ENCODE measurements around the gene FGA.
A peak's percentile ranks its signal among the peaks of the same experiment; 100 is the strongest.

DNA sequence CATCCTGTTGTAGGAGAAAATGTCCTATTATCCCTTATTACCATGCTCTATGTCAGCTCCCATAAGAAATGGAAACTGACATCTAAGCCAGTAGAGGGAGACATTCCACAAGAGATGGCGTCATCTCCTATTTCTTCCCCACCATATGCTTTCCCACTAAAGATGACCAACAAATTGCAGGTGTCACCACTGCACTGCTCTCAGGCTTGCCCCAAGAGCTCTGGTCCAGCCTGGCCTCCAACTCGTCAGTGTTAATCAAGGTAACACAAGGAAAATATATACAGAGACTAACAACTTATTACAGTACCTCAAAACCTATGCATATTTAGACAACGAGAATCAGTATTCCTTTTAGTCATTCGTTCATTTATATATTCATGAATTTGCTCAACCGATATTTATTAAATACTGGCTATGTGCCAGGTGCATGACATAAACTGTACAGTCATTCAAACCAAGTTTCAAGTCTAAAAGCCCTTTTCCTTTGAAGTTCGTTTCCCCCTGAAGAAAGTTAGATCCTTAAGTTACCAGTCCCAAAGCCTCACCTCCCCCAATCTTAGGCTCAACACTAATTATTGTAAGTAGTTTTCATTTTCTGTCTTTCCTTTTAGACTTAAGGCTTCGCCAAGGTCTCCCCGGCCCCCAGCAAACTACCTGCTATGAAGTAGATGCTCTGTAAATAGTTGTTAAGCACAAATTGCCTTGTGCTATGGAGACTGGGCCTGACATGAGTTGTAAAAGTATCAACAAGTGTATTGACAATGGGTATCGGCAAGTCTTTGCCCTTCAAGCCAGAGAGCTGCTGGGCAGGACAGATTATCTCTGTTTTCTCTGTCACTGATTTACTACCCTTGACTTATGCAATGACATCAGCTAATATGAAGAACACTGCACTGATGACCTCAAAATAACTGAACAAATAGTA, 30.8 kb downstream of the FGA start:
- TF ChIP-seq EZH2 (IDR thresholded peaks at IDR 0.05) (no peak), POLR2A (IDR thresholded peaks at IDR 0.05; ENCODE audit: borderline replicate concordance, extremely low read depth, insufficient read depth, insufficient read length) (no peak), POLR2AphosphoS5 (IDR thresholded peaks at IDR 0.05; ENCODE audit: low read depth, low read length) (no peak), ZFX (IDR thresholded peaks at IDR 0.05) (no peak), CEBPB (IDR thresholded peaks at IDR 0.05; ENCODE audit: low read depth) (no peak)
- TF ChIP-seq, protein P1, sequence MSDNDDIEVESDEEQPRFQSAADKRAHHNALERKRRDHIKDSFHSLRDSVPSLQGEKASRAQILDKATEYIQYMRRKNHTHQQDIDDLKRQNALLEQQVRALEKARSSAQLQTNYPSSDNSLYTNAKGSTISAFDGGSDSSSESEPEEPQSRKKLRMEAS (IDR thresholded peaks at IDR 0.05): peak; percentile 27; the same call in 1 of the 2 replicates
- TF ChIP-seq, protein P2, sequence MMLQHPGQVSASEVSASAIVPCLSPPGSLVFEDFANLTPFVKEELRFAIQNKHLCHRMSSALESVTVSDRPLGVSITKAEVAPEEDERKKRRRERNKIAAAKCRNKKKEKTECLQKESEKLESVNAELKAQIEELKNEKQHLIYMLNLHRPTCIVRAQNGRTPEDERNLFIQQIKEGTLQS (IDR thresholded peaks at IDR 0.05): no peak
- TF ChIP-seq, protein P3, sequence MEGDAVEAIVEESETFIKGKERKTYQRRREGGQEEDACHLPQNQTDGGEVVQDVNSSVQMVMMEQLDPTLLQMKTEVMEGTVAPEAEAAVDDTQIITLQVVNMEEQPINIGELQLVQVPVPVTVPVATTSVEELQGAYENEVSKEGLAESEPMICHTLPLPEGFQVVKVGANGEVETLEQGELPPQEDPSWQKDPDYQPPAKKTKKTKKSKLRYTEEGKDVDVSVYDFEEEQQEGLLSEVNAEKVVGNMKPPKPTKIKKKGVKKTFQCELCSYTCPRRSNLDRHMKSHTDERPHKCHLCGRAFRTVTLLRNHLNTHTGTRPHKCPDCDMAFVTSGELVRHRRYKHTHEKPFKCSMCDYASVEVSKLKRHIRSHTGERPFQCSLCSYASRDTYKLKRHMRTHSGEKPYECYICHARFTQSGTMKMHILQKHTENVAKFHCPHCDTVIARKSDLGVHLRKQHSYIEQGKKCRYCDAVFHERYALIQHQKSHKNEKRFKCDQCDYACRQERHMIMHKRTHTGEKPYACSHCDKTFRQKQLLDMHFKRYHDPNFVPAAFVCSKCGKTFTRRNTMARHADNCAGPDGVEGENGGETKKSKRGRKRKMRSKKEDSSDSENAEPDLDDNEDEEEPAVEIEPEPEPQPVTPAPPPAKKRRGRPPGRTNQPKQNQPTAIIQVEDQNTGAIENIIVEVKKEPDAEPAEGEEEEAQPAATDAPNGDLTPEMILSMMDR (IDR thresholded peaks at IDR 0.05 in 2 of 3, conservative IDR thresholded peaks at IDR 0.05 in 1 of 3; ENCODE audit: borderline replicate concordance in 1 of 3, insufficient read depth in 1 of 3, low read depth in 2 of 3, low read length in 2 of 3): peak; percentile 53 to 76 (median 65)
